ENCODE data around the gene FRMD8. TPM values are rescaled to one million over a fixed set of nuclear protein-coding genes. Genes with fewer than 3 reads are reported as not detected.

FRMD8 gene
- total and polyA plus RNA-seq, 8 donors = 15.8 to 31.9 (median 20.7) TPM

GRCh38 chr11:65420979-65421793, 34.7 kb downstream of the FRMD8 start:
- Histone ChIP-seq H3K9me3 (no peaks in the 10 kb centered on the region), H3K27ac (peak overlapping the region; percentile 99 to 100), H3K27me3 (no peaks in the 10 kb centered on the region), H3K36me3 (peaks cover 0 to 22% of the 10 kb centered on the region in 2 donors), H3K4me3 (peak overlapping the region; percentile 76 to 80), H3K4me1 (peaks cover 45 to 55% of the 10 kb centered on the region in 2 donors)
- DNase-seq = peak in 3 of 4 donors; percentile 78 to 97 (median 92)
- intact Hi-C loops (cut with DNase I) = loop anchor here (5.0 kb wide), 2 partner anchors 76 to 81 kb away; partner anchors contain the start of gene MALAT1 (in 1 of the 2)
- no peak for TF ChIP-seq CTCF (IDR thresholded peaks at IDR 0.05)
- peak; percentile 13 for ATAC-seq

GRCh38 chr11:65421794-65422632, 35.6 kb downstream of the FRMD8 start:
- ATAC-seq (peak; percentile 24), DNase-seq (peak; percentile 97 to 100 (median 98))
- peak overlapping the region; percentile 76 to 80 for H3K4me3 ChIP-seq
- H3K27ac ChIP-seq = peak overlapping the region; percentile 99 to 100
- H3K36me3 ChIP-seq = peaks cover 0 to 30% of the 10 kb centered on the region in 2 donors
- intact Hi-C loops (cut with DNase I) = loop anchor here (5.0 kb wide), 2 partner anchors 75 to 80 kb away; partner anchors contain the start of gene MALAT1 (in 1 of the 2)
- no peaks in the 10 kb centered on the region for H3K27me3 ChIP-seq
- H3K9me3 ChIP-seq = no peaks in the 10 kb centered on the region
- TF ChIP-seq CTCF (IDR thresholded peaks at IDR 0.05) = no peak
- H3K4me1 ChIP-seq = peaks cover 38 to 53% of the 10 kb centered on the region in 2 donors

GRCh38 chr11:65422633-65423515, 36.4 kb downstream of the FRMD8 start, which contains the start of gene NEAT1:
Gene NEAT1 (plus strand): TSS chr11:65422798.
- Histone ChIP-seq H3K27me3 (no peaks in the 10 kb centered on the region), H3K9me3 (no peaks in the 10 kb centered on the region), H3K4me3 (peak within 1 kb of the TSS; percentile 76 to 80), H3K27ac (peak within 1 kb of the TSS; percentile 99 to 100), H3K36me3 (peaks cover 0 to 39% of the 10 kb centered on the region in 2 donors), H3K4me1 (peaks cover 31 to 53% of the 10 kb centered on the region in 2 donors)
- intact Hi-C loops (cut with DNase I) = loop anchor here (5.0 kb wide), 2 partner anchors 74 to 79 kb away; partner anchors contain the start of gene MALAT1 (in 1 of the 2)
- peak; percentile 93 to 96 (median 94) for DNase-seq
- no peak for TF ChIP-seq CTCF (IDR thresholded peaks at IDR 0.05)
- peak; percentile 13 for ATAC-seq

- peak in 1 of 4 donors; percentile 40 for DNase-seq
- intact Hi-C loops (cut with DNase I) = loop anchor here (5.0 kb wide), 2 partner anchors 74 to 79 kb away; partner anchors contain the start of gene MALAT1 (in 1 of the 2)
Observed at GRCh38 chr11:65423516-65424204, 37.2 kb downstream of the FRMD8 start.

More at GRCh38 chr11:65423516-65424204, 37.2 kb downstream of the FRMD8 start:
- H3K36me3 ChIP-seq = peaks cover 0 to 43% of the 10 kb centered on the region in 2 donors
- H3K27ac ChIP-seq = peak overlapping the region; percentile 99 to 100
- H3K27me3 ChIP-seq = no peaks in the 10 kb centered on the region
- peaks cover 29 to 53% of the 10 kb centered on the region in 2 donors for H3K4me1 ChIP-seq
- no peak for ATAC-seq
- no peaks in the 10 kb centered on the region for H3K9me3 ChIP-seq
- peak overlapping the region; percentile 76 to 80 for H3K4me3 ChIP-seq
- no peak for TF ChIP-seq CTCF (IDR thresholded peaks at IDR 0.05)
